ENCODE data around the gene KCNK1.

DNA sequence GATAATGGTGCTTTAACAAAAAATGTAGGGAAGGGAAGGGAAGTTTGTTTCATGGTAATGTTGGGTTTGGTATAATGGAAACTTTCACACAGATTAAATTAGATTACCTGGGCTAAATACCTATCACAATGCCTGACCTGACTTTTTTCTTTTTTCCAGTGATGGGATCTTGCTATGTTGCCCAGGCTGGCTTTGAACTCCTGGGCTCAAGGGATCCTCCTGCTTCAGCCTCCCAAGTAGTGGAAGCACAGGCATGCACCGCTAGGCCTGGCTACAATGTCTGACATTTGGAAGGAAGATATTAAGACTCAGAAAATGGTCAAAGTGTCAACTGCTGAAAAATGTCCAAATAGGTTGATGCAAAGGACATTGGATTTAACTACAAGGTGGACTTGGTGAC lies 67.4 kb downstream of the KCNK1 start:
- TF ChIP-seq POLR2A (IDR thresholded peaks at IDR 0.05), result no peak
- TF ChIP-seq, protein P1, sequence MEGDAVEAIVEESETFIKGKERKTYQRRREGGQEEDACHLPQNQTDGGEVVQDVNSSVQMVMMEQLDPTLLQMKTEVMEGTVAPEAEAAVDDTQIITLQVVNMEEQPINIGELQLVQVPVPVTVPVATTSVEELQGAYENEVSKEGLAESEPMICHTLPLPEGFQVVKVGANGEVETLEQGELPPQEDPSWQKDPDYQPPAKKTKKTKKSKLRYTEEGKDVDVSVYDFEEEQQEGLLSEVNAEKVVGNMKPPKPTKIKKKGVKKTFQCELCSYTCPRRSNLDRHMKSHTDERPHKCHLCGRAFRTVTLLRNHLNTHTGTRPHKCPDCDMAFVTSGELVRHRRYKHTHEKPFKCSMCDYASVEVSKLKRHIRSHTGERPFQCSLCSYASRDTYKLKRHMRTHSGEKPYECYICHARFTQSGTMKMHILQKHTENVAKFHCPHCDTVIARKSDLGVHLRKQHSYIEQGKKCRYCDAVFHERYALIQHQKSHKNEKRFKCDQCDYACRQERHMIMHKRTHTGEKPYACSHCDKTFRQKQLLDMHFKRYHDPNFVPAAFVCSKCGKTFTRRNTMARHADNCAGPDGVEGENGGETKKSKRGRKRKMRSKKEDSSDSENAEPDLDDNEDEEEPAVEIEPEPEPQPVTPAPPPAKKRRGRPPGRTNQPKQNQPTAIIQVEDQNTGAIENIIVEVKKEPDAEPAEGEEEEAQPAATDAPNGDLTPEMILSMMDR (IDR thresholded peaks at IDR 0.05), result no peak

All from testis (tissue), 2 donors.